Stimulated activated CD4-positive, alpha-beta T cell treated with anti-CD3 and anti-CD28 coated beads, Interleukin-15, amount 100 ng/mL, for 24 hours (primary cell): ENCODE measurements around the gene KCNB1.

ENCODE experiments used
- DNase-seq: peaks from one replicate; pipeline ENCODE4 v3.0.0-alpha.2; 2020

The KCNB1 gene

GRCh38 chr20:49384437-49385434 lies 97.7 kb downstream of the KCNB1 start:
- peak; percentile 85 for DNase-seq

GRCh38 chr20:49381558-49382493 lies 100.6 kb downstream of the KCNB1 start:
- DNase-seq: no peak

GRCh38 chr20:49380337-49380780 lies 102.1 kb downstream of the KCNB1 start:
- no peak for DNase-seq

GRCh38 chr20:49379338-49379737 lies 103.1 kb downstream of the KCNB1 start:
- no peak for DNase-seq

- no peak for DNase-seq
These were observed 105.1 kb downstream of the KCNB1 start for GRCh38 chr20:49377326-49377725.

GRCh38 chr20:49375170-49375569 lies 107.3 kb downstream of the KCNB1 start:
- no peak for DNase-seq

GRCh38 chr20:49372095-49372734 lies 110.3 kb downstream of the KCNB1 start:
- no peak for DNase-seq

- no peak for DNase-seq
These were observed 113.9 kb downstream of the KCNB1 start for GRCh38 chr20:49368596-49368995.

- no peak for DNase-seq
These were observed 115.4 kb downstream of the KCNB1 start for GRCh38 chr20:49367113-49367512.

GRCh38 chr20:49366687-49367086 lies 115.8 kb downstream of the KCNB1 start:
- DNase-seq: no peak

GRCh38 chr20:49361862-49362660 lies 120.4 kb downstream of the KCNB1 start:
- DNase-seq: no peak

- no peak for DNase-seq
These were observed 122.1 kb downstream of the KCNB1 start for GRCh38 chr20:49360242-49360968.

GRCh38 chr20:49356676-49357075 lies 125.8 kb downstream of the KCNB1 start:
- DNase-seq: no peak

GRCh38 chr20:49354673-49355072 lies 127.8 kb downstream of the KCNB1 start:
- DNase-seq: no peak

GRCh38 chr20:49353348-49353747 lies 129.1 kb downstream of the KCNB1 start:
- DNase-seq: no peak

GRCh38 chr20:49352751-49353150 lies 129.7 kb downstream of the KCNB1 start:
- DNase-seq: no peak

GRCh38 chr20:49351775-49352174 lies 130.7 kb downstream of the KCNB1 start:
- no peak for DNase-seq

GRCh38 chr20:49349694-49350252 lies 132.7 kb downstream of the KCNB1 start:
- DNase-seq: no peak

GRCh38 chr20:49349078-49349477 lies 133.4 kb downstream of the KCNB1 start:
- no peak for DNase-seq

GRCh38 chr20:49348563-49348962 lies 133.9 kb downstream of the KCNB1 start:
- no peak for DNase-seq

GRCh38 chr20:49347156-49347555 lies 135.3 kb downstream of the KCNB1 start:
- DNase-seq: no peak
